A673 (cell line): ENCODE results near the gene ERO1A.

Experiments used
- EZH2 ChIP-seq: fragments of 200-600 bp; sonication (generic); IDR thresholded peaks from 2 replicates; pipeline ENCODE4 v1.6.1; 2017; ENCODE audit warnings: borderline replicate concordance, low read depth, mild to moderate bottlenecking, mixed read lengths, antibody characterized with exemption, low read length; ENCODE audit not compliant: poor library complexity, severe bottlenecking
- TF ChIP-seq, protein P1 (sequence below): fragments of 300-800, 200-600 bp; sonication (generic); conservative IDR thresholded peaks from 2 replicates; pipeline ENCODE4 v1.5.1; 2017; ENCODE audit warnings: low read depth, mild to moderate bottlenecking, antibody characterized with exemption, low read length, moderate library complexity, mixed read lengths

- TF ChIP-seq, protein P1, sequence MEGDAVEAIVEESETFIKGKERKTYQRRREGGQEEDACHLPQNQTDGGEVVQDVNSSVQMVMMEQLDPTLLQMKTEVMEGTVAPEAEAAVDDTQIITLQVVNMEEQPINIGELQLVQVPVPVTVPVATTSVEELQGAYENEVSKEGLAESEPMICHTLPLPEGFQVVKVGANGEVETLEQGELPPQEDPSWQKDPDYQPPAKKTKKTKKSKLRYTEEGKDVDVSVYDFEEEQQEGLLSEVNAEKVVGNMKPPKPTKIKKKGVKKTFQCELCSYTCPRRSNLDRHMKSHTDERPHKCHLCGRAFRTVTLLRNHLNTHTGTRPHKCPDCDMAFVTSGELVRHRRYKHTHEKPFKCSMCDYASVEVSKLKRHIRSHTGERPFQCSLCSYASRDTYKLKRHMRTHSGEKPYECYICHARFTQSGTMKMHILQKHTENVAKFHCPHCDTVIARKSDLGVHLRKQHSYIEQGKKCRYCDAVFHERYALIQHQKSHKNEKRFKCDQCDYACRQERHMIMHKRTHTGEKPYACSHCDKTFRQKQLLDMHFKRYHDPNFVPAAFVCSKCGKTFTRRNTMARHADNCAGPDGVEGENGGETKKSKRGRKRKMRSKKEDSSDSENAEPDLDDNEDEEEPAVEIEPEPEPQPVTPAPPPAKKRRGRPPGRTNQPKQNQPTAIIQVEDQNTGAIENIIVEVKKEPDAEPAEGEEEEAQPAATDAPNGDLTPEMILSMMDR, result no peak
- no peak for TF ChIP-seq EZH2
Measured at GRCh38 chr14:52730709-52731111, 35.4 kb upstream of the ERO1A start.
